Smooth muscle cell (in vitro differentiated cells): ENCODE results near the gene ATP5MC2. TPM values are rescaled to one million over a fixed set of nuclear protein-coding genes. Genes with fewer than 3 reads are reported as not detected.

ENCODE experiments used
- DNase-seq: peaks from one replicate; lab custom pipeline; 2025; ENCODE audit not compliant: unreplicated experiment; lab: John Stamatoyannopoulos, UW
- H2AFZ ChIP-seq: fragments of 200-600 bp; sonication (generic); 2 replicates; pipeline ENCODE4 v1.6.0; 2016; ENCODE audit warnings: antibody characterized with exemption, low read depth, mild to moderate bottlenecking
- H3F3A ChIP-seq: fragments of 200-600 bp; sonication (generic); 2 replicates; pipeline ENCODE4 v1.6.0; 2017; ENCODE audit warnings: antibody characterized with exemption, low read depth
- H3K27ac ChIP-seq: fragments of 200-600 bp; sonication (generic); 2 replicates; pipeline ENCODE4 v1.5.1; 2016; ENCODE audit warnings: low read depth, mild to moderate bottlenecking
- H3K27me3 ChIP-seq: fragments of 200-600 bp; sonication (generic); 2 replicates; pipeline ENCODE4 v1.6.1; 2016; ENCODE audit warnings: low read depth, mild to moderate bottlenecking
- H3K36me3 ChIP-seq: fragments of 200-600 bp; sonication (generic); 2 replicates; pipeline ENCODE4 v1.5.1; 2016; ENCODE audit warnings: low read depth
- H3K4me1 ChIP-seq: fragments of 200-600 bp; sonication (generic); 2 replicates; pipeline ENCODE4 v1.5.1; 2016; ENCODE audit warnings: low read depth
- H3K4me2 ChIP-seq: fragments of 200-600 bp; sonication (generic); 2 replicates; pipeline ENCODE4 v1.6.0; 2016; ENCODE audit warnings: mild to moderate bottlenecking
- H3K4me3 ChIP-seq: fragments of 200-600 bp; sonication (generic); 2 replicates; pipeline ENCODE4 v1.5.1; 2016; ENCODE audit warnings: mild to moderate bottlenecking
- H3K79me2 ChIP-seq: fragments of 200-600 bp; sonication (generic); 2 replicates; pipeline ENCODE4 v1.6.0; 2016; ENCODE audit warnings: low read depth, mild to moderate bottlenecking
- H3K9ac ChIP-seq: fragments of 200-600 bp; sonication (generic); 2 replicates; pipeline ENCODE4 v1.6.0; 2016; ENCODE audit warnings: low read depth
- H3K9me3 ChIP-seq: fragments of 200-600 bp; sonication (generic); replicated peaks from 2 replicates; pipeline ENCODE4 v1.5.1; 2016; ENCODE audit warnings: low read depth
- H4K20me1 ChIP-seq: fragments of 200-600 bp; sonication (generic); 2 replicates; pipeline ENCODE4 v1.6.0; 2016; ENCODE audit warnings: low read depth
- WGBS: methylation state at CpG from one replicate; pipeline ENCODE4 v1.1.7; 2016; ENCODE audit warnings: low lambda C conversion rate; 5-methylcytosine and 5-hydroxymethylcytosine counted together
- polyA plus RNA-seq: library from polyadenylated mRNA; unstranded; fragments of >200 nt; fragmentation: Nextera tagmentation; extraction: Ambion mirVana; gene quantifications from 2 replicates; pipeline ENCODE4 v1.2.1, GENCODE V29; 2016
- total RNA-seq: library from RNA; depleted of rRNA; stranded (reverse); fragments of >200 nt; gene quantifications from 2 replicates; pipeline ENCODE4 v1.2.3, GENCODE V29; 2014
- TF ChIP-seq, protein P1 (sequence below): fragments of 200-600 bp; sonication (generic); IDR thresholded peaks from 2 replicates; pipeline ENCODE4 v1.5.1; 2017; ENCODE audit warnings: borderline replicate concordance, mild to moderate bottlenecking, antibody characterized with exemption; ENCODE audit not compliant: insufficient read depth, poor library complexity, severe bottlenecking

ATP5MC2 gene
- total and polyA plus RNA-seq, 2 experiments from 2014 or later, result 261 to 320 TPM

DNA sequence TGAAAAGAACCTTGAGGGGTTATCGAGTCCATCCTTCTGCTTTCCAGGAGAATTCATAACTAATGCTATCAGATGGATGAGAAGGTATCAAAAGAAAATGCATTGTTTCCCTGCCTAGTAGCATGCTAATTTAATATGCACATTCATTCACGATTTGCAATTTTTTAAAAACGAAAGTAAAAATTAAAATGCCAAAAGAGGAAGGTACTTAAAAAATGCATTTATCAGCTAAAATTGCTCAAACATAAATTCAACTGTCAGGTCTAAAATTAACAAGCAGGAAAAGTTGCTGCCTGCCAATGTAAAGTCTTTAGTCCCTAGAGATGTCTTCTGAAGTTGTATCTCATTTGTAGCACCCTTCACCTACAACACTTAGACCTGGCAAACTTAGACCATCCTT, 57.6 kb downstream of the ATP5MC2 start:
- WGBS, result 93% methylated on average over 3 of the region's 3 CpGs
- no peak overlapping the region for H3K4me2 ChIP-seq
- peaks cover 83% of the 10 kb centered on the region for H4K20me1 ChIP-seq
- no peak overlapping the region for H3K27ac ChIP-seq
- TF ChIP-seq, protein P1, sequence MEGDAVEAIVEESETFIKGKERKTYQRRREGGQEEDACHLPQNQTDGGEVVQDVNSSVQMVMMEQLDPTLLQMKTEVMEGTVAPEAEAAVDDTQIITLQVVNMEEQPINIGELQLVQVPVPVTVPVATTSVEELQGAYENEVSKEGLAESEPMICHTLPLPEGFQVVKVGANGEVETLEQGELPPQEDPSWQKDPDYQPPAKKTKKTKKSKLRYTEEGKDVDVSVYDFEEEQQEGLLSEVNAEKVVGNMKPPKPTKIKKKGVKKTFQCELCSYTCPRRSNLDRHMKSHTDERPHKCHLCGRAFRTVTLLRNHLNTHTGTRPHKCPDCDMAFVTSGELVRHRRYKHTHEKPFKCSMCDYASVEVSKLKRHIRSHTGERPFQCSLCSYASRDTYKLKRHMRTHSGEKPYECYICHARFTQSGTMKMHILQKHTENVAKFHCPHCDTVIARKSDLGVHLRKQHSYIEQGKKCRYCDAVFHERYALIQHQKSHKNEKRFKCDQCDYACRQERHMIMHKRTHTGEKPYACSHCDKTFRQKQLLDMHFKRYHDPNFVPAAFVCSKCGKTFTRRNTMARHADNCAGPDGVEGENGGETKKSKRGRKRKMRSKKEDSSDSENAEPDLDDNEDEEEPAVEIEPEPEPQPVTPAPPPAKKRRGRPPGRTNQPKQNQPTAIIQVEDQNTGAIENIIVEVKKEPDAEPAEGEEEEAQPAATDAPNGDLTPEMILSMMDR, result no peak
- H3K4me1 ChIP-seq, result peaks cover 2% of the 10 kb centered on the region
- DNase-seq, result no peak
- no peaks in the 10 kb centered on the region for H3K27me3 ChIP-seq
- H2AFZ ChIP-seq, result no peak overlapping the region
- H3K9ac ChIP-seq, result no peak overlapping the region
- no peak overlapping the region for H3K4me3 ChIP-seq
- no peaks in the 10 kb centered on the region for H3K9me3 ChIP-seq
- peaks cover 95% of the 10 kb centered on the region for H3K79me2 ChIP-seq
- H3K36me3 ChIP-seq, result no peaks in the 10 kb centered on the region
- H3F3A ChIP-seq, result no peaks in the 10 kb centered on the region

DNA sequence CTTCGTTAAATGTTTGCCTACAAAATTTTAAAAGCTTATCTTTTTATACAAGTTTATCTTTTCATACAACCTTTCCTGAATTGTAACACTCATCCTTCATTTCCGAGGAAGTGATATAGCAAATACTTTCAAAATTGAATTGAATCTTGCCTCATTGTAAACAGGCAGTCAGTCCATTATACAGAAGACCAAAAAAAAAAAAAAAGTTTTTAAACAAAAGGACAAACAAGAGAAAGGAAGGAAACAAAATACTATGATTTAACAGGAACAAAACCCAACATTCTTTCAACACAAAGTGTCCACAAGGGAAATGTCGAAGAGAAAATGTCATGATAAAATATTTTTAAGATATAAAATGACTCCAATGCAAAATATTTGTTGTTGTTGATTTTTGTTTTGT, 58.2 kb downstream of the ATP5MC2 start:
- H3K79me2 ChIP-seq, result peaks cover 95% of the 10 kb centered on the region
- H2AFZ ChIP-seq, result no peak overlapping the region
- no peaks in the 10 kb centered on the region for H3F3A ChIP-seq
- TF ChIP-seq, protein P1, result no peak
- no peaks in the 10 kb centered on the region for H3K4me1 ChIP-seq
- no peaks in the 10 kb centered on the region for H3K9me3 ChIP-seq
- H3K27me3 ChIP-seq, result no peaks in the 10 kb centered on the region
- H3K4me3 ChIP-seq, result no peak overlapping the region
- no peak for DNase-seq
- no peak overlapping the region for H3K4me2 ChIP-seq
- peaks cover 88% of the 10 kb centered on the region for H4K20me1 ChIP-seq
- no peaks in the 10 kb centered on the region for H3K36me3 ChIP-seq
- WGBS, result 89% methylated on average over 3 of the region's 3 CpGs
- H3K9ac ChIP-seq, result no peak overlapping the region
- H3K27ac ChIP-seq, result no peak overlapping the region

DNA sequence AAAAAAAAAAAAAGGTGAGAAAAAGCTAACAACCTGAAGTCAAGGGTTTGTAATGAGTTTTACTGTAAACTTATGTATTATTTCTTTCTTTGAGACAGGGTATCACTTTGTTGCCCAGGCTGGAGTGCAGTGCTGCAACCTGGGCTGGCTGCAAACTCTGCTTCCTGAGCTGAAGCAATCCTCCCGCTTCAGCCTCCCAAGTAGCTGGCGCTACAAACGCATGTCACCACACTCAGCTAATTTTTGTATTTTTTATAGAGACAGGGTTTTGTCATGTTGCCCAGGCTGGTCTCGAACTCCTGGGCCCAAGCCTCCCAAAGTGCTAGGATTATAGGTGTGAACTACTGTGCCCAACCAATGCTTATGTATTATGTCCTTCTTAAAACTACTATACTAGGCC, 58.9 kb downstream of the ATP5MC2 start:
- DNase-seq, result no peak
- H3K36me3 ChIP-seq, result no peaks in the 10 kb centered on the region
- H3K9me3 ChIP-seq, result no peaks in the 10 kb centered on the region
- H3K4me2 ChIP-seq, result no peak overlapping the region
- no peak overlapping the region for H2AFZ ChIP-seq
- no peak overlapping the region for H3K9ac ChIP-seq
- peaks cover 95% of the 10 kb centered on the region for H4K20me1 ChIP-seq
- no peak overlapping the region for H3K27ac ChIP-seq
- no peaks in the 10 kb centered on the region for H3K27me3 ChIP-seq
- 99% methylated on average over 4 of the region's 4 CpGs for WGBS
- H3F3A ChIP-seq, result no peaks in the 10 kb centered on the region
- no peaks in the 10 kb centered on the region for H3K4me1 ChIP-seq
- no peak overlapping the region for H3K4me3 ChIP-seq
- peaks cover 94% of the 10 kb centered on the region for H3K79me2 ChIP-seq
- TF ChIP-seq, protein P1, result no peak

Other genes starting within 250 kb of the ATP5MC2 start
- gene PRR13, start 234.3 kb downstream of the ATP5MC2 start, total RNA-seq, result 45.7 and 65.3 TPM in 2 replicates
- 176 and 181 TPM in 2 replicates for gene PRR13, start 234.3 kb downstream of the ATP5MC2 start, polyA plus RNA-seq
- 229 and 306 TPM in 2 replicates for gene PCBP2, start 224.0 kb downstream of the ATP5MC2 start, total RNA-seq
- gene PCBP2, start 224.0 kb downstream of the ATP5MC2 start, polyA plus RNA-seq, result 90.8 and 128 TPM in 2 replicates
- 11.9 and 34.6 TPM in 2 replicates for gene MAP3K12, start 176.6 kb downstream of the ATP5MC2 start, total RNA-seq
- 15.1 and 25.3 TPM in 2 replicates for gene MAP3K12, start 176.6 kb downstream of the ATP5MC2 start, polyA plus RNA-seq
- 21.3 and 31.8 TPM in 2 replicates for gene TARBP2, start 174.8 kb downstream of the ATP5MC2 start, total RNA-seq
- 47.5 and 60.3 TPM in 2 replicates for gene TARBP2, start 174.8 kb downstream of the ATP5MC2 start, polyA plus RNA-seq
- gene NPFF, start 168.6 kb downstream of the ATP5MC2 start, total RNA-seq, result not detected in 2 replicates
- gene NPFF, start 168.6 kb downstream of the ATP5MC2 start, polyA plus RNA-seq, result 0.38 and 2.6 TPM in 2 replicates
- 19.9 and 28.5 TPM in 2 replicates for gene ATF7, start 49.7 kb downstream of the ATP5MC2 start, total RNA-seq
- 15.2 and 19.0 TPM in 2 replicates for gene ATF7, start 49.7 kb downstream of the ATP5MC2 start, polyA plus RNA-seq
- 52.0 and 56.6 TPM in 2 replicates for gene CALCOCO1, start 51.4 kb upstream of the ATP5MC2 start, total RNA-seq
- gene CALCOCO1, start 51.4 kb upstream of the ATP5MC2 start, polyA plus RNA-seq, result 46.5 and 59.5 TPM in 2 replicates
- gene CISTR, start 75.9 kb upstream of the ATP5MC2 start, total RNA-seq, result not detected in 2 replicates
- gene CISTR, start 75.9 kb upstream of the ATP5MC2 start, polyA plus RNA-seq, result not detected in 2 replicates